Smooth muscle cell (in vitro differentiated cells): Measurements from ENCODE around the gene SLC14A1. TPM values are rescaled to one million over a fixed set of nuclear protein-coding genes. Genes with fewer than 3 reads are reported as not detected.

ENCODE experiments used
- DNase-seq: peaks from one replicate; lab custom pipeline; 2025; ENCODE audit not compliant: unreplicated experiment; lab: John Stamatoyannopoulos, UW
- H2AFZ ChIP-seq: fragments of 200-600 bp; sonication (generic); 2 replicates; pipeline ENCODE4 v1.6.0; 2016; ENCODE audit warnings: antibody characterized with exemption, low read depth, mild to moderate bottlenecking
- H3F3A ChIP-seq: fragments of 200-600 bp; sonication (generic); 2 replicates; pipeline ENCODE4 v1.6.0; 2017; ENCODE audit warnings: antibody characterized with exemption, low read depth
- H3K27ac ChIP-seq: fragments of 200-600 bp; sonication (generic); 2 replicates; pipeline ENCODE4 v1.5.1; 2016; ENCODE audit warnings: low read depth, mild to moderate bottlenecking
- H3K27me3 ChIP-seq: fragments of 200-600 bp; sonication (generic); 2 replicates; pipeline ENCODE4 v1.6.1; 2016; ENCODE audit warnings: low read depth, mild to moderate bottlenecking
- H3K36me3 ChIP-seq: fragments of 200-600 bp; sonication (generic); 2 replicates; pipeline ENCODE4 v1.5.1; 2016; ENCODE audit warnings: low read depth
- H3K4me1 ChIP-seq: fragments of 200-600 bp; sonication (generic); 2 replicates; pipeline ENCODE4 v1.5.1; 2016; ENCODE audit warnings: low read depth
- H3K4me2 ChIP-seq: fragments of 200-600 bp; sonication (generic); 2 replicates; pipeline ENCODE4 v1.6.0; 2016; ENCODE audit warnings: mild to moderate bottlenecking
- H3K4me3 ChIP-seq: fragments of 200-600 bp; sonication (generic); 2 replicates; pipeline ENCODE4 v1.5.1; 2016; ENCODE audit warnings: mild to moderate bottlenecking
- H3K79me2 ChIP-seq: fragments of 200-600 bp; sonication (generic); 2 replicates; pipeline ENCODE4 v1.6.0; 2016; ENCODE audit warnings: low read depth, mild to moderate bottlenecking
- H3K9ac ChIP-seq: fragments of 200-600 bp; sonication (generic); 2 replicates; pipeline ENCODE4 v1.6.0; 2016; ENCODE audit warnings: low read depth
- H3K9me3 ChIP-seq: fragments of 200-600 bp; sonication (generic); replicated peaks from 2 replicates; pipeline ENCODE4 v1.5.1; 2016; ENCODE audit warnings: low read depth
- H4K20me1 ChIP-seq: fragments of 200-600 bp; sonication (generic); 2 replicates; pipeline ENCODE4 v1.6.0; 2016; ENCODE audit warnings: low read depth
- WGBS: methylation state at CpG from one replicate; pipeline ENCODE4 v1.1.7; 2016; ENCODE audit warnings: low lambda C conversion rate; 5-methylcytosine and 5-hydroxymethylcytosine counted together
- polyA plus RNA-seq: library from polyadenylated mRNA; unstranded; fragments of >200 nt; fragmentation: Nextera tagmentation; extraction: Ambion mirVana; gene quantifications from 2 replicates; pipeline ENCODE4 v1.2.1, GENCODE V29; 2016
- total RNA-seq: library from RNA; depleted of rRNA; stranded (reverse); fragments of >200 nt; gene quantifications from 2 replicates; pipeline ENCODE4 v1.2.3, GENCODE V29; 2014
- TF ChIP-seq, protein P1 (sequence below): fragments of 200-600 bp; sonication (generic); IDR thresholded peaks from 2 replicates; pipeline ENCODE4 v1.5.1; 2017; ENCODE audit warnings: borderline replicate concordance, mild to moderate bottlenecking, antibody characterized with exemption; ENCODE audit not compliant: insufficient read depth, poor library complexity, severe bottlenecking

Gene SLC14A1
- total and polyA plus RNA-seq, 2 experiments from 2014 or later = 20.0 to 37.9 TPM

DNA sequence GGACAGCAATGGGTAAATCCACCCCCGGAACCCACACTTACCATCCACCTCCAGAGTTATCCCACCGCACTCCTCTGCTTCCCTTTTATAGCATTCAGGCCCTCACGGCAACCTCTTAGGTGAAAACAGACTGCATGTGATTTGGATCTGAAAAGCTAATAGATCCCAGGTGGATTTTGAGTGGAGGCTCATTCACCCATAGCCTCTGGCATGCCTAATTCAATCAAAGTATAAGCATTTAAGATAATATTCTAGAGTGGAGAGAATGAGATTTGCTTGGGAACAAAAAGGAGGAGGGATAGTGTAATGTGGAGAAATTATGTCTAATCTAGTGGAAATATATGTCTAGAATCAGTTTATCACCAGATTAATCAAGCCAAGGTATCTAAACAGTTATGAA, 17.1 kb downstream of the SLC14A1 start:
- TF ChIP-seq, protein P1, sequence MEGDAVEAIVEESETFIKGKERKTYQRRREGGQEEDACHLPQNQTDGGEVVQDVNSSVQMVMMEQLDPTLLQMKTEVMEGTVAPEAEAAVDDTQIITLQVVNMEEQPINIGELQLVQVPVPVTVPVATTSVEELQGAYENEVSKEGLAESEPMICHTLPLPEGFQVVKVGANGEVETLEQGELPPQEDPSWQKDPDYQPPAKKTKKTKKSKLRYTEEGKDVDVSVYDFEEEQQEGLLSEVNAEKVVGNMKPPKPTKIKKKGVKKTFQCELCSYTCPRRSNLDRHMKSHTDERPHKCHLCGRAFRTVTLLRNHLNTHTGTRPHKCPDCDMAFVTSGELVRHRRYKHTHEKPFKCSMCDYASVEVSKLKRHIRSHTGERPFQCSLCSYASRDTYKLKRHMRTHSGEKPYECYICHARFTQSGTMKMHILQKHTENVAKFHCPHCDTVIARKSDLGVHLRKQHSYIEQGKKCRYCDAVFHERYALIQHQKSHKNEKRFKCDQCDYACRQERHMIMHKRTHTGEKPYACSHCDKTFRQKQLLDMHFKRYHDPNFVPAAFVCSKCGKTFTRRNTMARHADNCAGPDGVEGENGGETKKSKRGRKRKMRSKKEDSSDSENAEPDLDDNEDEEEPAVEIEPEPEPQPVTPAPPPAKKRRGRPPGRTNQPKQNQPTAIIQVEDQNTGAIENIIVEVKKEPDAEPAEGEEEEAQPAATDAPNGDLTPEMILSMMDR = no peak
- Histone ChIP-seq H4K20me1 (no peaks in the 10 kb centered on the region), H2AFZ (no peak overlapping the region), H3F3A (no peaks in the 10 kb centered on the region), H3K9me3 (no peaks in the 10 kb centered on the region), H3K79me2 (no peaks in the 10 kb centered on the region), H3K4me2 (no peak overlapping the region), H3K27ac (no peak overlapping the region), H3K9ac (no peak overlapping the region), H3K4me3 (no peak overlapping the region), H3K36me3 (no peaks in the 10 kb centered on the region), H3K27me3 (no peaks in the 10 kb centered on the region), H3K4me1 (no peaks in the 10 kb centered on the region)
- no peak for DNase-seq
- WGBS = 76% methylated on average over 3 of the region's 3 CpGs

DNA sequence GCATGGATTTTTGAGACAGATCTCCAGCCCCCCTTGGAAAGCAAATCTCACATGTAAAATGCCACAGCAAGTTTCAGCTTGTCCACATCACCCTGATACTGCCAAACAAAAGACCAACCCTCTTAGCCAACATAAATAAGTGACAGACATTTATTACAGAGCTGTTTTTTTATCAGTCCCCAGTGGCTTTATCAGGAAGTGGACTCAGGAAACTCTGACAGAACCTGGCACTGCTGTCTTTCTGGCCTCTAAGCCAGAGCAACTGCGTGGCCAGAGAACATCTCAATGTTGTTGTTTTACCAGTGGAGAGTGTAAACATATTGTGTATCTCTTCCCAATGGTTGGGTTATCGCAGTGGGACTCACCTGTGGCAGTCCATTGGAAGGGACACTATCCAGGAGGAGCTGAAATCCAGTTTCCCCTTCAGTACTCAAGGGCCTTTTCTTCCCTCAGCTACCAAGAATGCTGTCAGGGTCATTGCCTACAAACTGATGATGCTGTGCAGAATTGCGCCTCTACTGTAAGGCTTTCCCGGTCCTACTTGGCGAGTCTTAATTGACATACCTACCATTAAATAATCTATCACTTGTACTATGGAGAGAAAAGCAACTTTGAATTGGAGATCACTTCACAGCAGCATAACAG, 22.0 kb downstream of the SLC14A1 start:
- Histone ChIP-seq H3K9ac (no peak overlapping the region), H3K4me3 (no peak overlapping the region), H3K4me1 (no peaks in the 10 kb centered on the region), H3K27me3 (no peaks in the 10 kb centered on the region), H3K27ac (no peak overlapping the region), H3K36me3 (no peaks in the 10 kb centered on the region), H3F3A (no peaks in the 10 kb centered on the region), H3K9me3 (no peaks in the 10 kb centered on the region), H2AFZ (no peak overlapping the region), H3K4me2 (no peak overlapping the region), H4K20me1 (no peaks in the 10 kb centered on the region), H3K79me2 (no peaks in the 10 kb centered on the region)
- 85% methylated on average over 5 of the region's 5 CpGs for WGBS
- DNase-seq = no peak
- TF ChIP-seq, protein P1 = no peak

DNA sequence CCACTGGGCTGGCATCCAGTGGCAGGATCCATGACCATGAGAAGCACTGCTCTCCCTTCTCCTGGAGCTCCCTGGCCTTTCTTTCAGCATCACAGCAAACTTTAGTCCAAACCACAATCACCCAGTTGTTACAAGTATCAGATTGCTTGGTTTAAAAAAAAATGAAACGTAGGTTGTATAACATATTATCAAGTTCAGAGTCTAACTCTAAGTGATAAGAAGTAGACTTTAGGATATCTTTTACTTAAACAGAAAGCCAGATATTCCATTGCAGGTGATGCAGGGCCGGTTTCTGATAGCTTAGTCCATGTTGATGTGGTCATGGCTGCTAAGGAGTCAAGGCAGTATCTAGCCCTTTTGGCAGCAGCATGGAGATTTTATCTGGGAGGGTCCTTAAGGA, 24.5 kb downstream of the SLC14A1 start:
- no peaks in the 10 kb centered on the region for H4K20me1 ChIP-seq
- no peaks in the 10 kb centered on the region for H3K9me3 ChIP-seq
- no peak overlapping the region for H3K9ac ChIP-seq
- H3F3A ChIP-seq = no peaks in the 10 kb centered on the region
- no peak overlapping the region for H2AFZ ChIP-seq
- H3K4me1 ChIP-seq = peaks cover 5% of the 10 kb centered on the region
- WGBS = 48% methylated on average over 2 of the region's 2 CpGs
- H3K36me3 ChIP-seq = no peaks in the 10 kb centered on the region
- no peak for DNase-seq
- H3K4me2 ChIP-seq = no peak overlapping the region
- TF ChIP-seq, protein P1 = no peak
- H3K27ac ChIP-seq = no peak overlapping the region
- H3K4me3 ChIP-seq = no peak overlapping the region
- H3K27me3 ChIP-seq = no peaks in the 10 kb centered on the region
- H3K79me2 ChIP-seq = no peaks in the 10 kb centered on the region
